GM12865 (cell line): Measurements from ENCODE around the gene PRC1.

ENCODE experiments used
- DNase-seq: peaks from one replicate; pipeline ENCODE4 v3.0.0; 2010; ENCODE audit warnings: low read depth
- H3K4me3 ChIP-seq: 2 replicates; pipeline ENCODE4 v1.5.1; 2011; ENCODE audit warnings: mild to moderate bottlenecking, low read depth, low read length, control low read depth
- TF ChIP-seq, protein P1 (sequence below): IDR thresholded peaks from 2 replicates; pipeline ENCODE4 v1.5.1; 2011; ENCODE audit warnings: low read length, control low read depth, low read depth, inconsistent platforms; ENCODE audit not compliant: insufficient read depth; ENCODE audit errors: missing control alignments

Gene PRC1

DNA sequence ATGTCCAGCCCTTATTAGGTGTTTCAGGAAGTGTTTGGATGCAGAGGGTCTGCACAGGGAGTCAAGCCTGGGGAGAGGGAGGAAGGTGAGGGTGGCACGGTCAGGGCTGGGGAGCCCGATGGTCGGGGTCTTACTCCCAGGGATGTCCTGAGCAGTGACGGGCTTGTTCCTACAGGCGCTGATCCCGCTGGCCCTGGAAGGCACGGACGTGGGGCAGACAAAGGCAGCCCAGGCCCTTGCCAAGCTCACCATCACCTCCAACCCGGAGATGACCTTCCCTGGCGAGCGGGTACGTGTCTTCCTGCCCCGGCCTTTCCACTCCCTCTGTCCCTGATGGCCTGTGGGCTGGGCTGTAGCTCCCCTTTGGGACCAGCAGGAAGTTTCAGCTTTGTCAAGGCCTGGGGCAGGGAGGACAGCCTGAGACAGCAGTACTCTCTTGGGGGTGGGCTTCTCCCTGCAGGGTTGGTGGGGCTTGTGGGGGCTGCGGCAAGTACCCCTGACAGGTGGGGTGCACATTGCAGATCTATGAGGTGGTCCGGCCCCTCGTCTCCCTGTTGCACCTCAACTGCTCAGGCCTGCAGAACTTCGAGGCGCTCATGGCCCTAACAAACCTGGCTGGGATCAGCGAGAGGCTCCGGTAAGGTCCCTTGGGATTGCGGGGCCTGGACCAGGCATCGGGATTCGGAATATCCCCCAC lies 44.2 kb downstream of the PRC1 start:
- TF ChIP-seq, protein P1, sequence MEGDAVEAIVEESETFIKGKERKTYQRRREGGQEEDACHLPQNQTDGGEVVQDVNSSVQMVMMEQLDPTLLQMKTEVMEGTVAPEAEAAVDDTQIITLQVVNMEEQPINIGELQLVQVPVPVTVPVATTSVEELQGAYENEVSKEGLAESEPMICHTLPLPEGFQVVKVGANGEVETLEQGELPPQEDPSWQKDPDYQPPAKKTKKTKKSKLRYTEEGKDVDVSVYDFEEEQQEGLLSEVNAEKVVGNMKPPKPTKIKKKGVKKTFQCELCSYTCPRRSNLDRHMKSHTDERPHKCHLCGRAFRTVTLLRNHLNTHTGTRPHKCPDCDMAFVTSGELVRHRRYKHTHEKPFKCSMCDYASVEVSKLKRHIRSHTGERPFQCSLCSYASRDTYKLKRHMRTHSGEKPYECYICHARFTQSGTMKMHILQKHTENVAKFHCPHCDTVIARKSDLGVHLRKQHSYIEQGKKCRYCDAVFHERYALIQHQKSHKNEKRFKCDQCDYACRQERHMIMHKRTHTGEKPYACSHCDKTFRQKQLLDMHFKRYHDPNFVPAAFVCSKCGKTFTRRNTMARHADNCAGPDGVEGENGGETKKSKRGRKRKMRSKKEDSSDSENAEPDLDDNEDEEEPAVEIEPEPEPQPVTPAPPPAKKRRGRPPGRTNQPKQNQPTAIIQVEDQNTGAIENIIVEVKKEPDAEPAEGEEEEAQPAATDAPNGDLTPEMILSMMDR: no peak
- DNase-seq: no peak
- H3K4me3 ChIP-seq: no peak overlapping the region

DNA sequence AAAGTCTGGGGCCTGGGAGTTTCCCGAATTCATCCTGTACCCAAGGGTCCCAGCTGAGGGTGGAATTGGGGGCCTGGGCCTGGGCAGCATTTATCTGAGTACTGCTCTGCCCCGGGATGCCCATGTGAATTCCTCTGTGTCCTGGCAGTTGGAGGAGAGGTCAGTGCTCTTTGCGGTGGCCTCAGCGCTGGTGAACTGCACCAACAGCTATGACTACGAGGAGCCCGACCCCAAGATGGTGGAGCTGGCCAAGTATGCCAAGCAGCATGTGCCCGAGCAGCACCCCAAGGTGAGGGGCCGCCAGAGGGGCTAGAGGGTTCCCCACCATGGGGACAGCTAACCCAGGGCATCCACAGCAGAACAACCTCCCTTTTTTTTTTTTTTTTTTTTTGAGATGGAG lies 45.8 kb downstream of the PRC1 start:
- DNase-seq: no peak
- TF ChIP-seq, protein P1: no peak
- no peak overlapping the region for H3K4me3 ChIP-seq

DNA sequence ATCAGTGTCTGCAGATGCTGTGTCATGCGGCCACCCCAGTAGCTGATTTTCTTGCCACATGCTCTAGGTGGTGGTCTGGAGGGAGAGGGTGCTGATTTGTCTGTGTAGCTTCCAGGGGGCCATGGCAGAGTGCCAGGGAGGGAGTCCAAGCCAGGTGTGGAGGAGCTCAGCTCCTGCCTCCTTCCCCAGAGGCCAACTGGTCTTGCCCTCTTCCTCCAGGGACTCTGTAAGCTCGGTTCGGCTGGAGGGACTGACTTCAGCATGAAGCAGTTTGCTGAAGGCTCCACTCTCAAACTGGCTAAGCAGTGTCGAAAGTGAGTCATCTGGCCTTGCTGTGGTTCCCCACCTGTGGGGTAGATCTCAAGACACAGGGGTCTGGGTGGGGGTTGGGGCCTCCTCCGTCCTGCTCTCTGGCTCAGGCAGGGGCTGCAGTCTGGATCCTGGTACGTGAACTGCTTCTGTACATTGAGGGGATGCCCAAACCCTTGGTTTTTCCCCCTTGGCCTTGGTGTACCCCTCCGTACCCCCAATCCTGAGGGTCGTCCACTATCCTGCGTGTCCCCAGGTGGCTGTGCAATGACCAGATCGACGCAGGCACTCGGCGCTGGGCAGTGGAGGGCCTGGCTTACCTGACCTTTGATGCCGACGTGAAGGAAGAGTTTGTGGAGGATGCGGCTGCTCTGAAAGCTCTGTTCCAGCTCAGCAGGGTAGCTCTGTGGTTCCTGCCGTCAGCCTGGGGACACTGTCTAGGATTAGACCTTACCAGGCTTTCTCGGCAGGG lies 46.6 kb downstream of the PRC1 start:
- DNase-seq: no peak
- TF ChIP-seq, protein P1: no peak
- no peak overlapping the region for H3K4me3 ChIP-seq

DNA sequence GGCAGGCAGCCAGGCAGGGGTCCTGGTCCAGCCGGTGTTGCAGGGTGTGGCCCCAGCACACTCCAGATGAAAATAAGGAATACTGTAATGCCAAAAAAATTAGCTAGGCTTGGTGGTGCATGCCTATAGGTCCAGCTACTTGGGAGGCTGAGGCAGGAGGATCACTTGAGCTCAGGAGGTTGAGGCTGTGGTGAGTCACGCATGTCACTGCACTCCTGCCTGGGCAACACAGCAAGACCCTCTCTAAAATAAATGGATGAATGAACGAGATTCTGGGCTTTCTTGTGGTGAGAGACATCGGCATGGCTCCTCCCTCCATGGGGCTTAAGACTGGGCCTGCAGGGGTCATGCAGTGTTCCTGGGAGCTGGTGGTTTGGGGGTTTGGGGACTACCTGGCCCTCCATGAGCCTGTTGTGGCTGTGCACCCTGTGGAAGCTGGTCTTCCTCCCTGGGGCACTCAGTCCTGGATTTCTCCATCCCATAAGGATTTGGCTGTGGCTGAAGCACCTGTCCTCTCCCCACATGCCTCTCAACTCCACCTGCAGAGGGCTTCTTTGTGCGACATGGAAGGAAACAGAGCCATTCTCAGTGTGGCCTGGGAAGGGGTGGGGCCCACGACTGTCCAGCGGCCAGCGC lies 47.3 kb downstream of the PRC1 start:
- no peak overlapping the region for H3K4me3 ChIP-seq
- no peak for DNase-seq
- TF ChIP-seq, protein P1: no peak

DNA sequence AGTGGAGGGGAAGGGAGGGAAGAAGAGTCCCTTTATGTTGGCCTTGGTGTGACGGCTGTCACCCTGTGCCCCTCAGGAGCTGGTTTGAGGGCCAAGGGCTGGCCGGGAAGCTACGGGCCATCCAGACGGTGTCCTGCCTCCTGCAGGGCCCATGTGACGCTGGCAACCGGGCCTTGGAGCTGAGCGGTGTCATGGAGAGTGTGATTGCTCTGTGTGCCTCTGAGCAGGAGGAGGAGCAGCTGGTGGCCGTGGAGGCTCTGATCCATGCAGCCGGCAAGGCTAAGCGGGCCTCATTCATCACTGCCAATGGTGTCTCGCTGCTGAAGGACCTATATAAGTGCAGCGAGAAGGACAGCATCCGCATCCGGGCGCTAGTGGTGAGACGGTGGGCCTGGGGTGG lies 47.8 kb downstream of the PRC1 start:
- TF ChIP-seq, protein P1: no peak
- no peak for DNase-seq
- H3K4me3 ChIP-seq: no peak overlapping the region

DNA sequence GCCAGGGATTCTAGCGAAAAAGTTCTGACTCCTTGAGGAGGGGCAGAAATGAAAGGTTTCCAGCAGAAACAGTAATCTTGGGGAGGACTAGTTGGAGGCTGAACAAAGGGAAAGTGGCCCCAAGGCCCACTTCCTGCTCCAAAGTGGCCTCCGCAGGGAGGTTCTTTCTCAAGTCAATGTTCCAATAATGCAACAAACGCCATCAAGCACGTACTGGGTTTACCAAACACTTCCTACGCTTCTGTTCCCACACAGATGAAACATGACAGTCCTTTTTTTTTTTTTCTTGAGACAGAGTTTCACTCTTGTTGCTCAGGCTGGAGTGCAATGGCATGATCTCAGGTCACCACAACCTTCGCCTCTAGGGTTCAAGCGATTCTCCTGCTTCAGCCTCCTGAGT lies 49.2 kb downstream of the PRC1 start:
- TF ChIP-seq, protein P1: no peak
- no peak overlapping the region for H3K4me3 ChIP-seq
- no peak for DNase-seq
